Heart right ventricle (tissue), 16 donors: ENCODE results near the gene CILP. TPM values are rescaled to one million over a fixed set of nuclear protein-coding genes. Genes with fewer than 3 reads are reported as not detected.

Experiments used
- ATAC-seq, 8 donors: fragments of 200-7000 bp; cut with Tn5 transposase; one replicate each; pipeline ENCODE4 v1.9.1; 2020; ENCODE audit warnings: mild to moderate bottlenecking in 8 of 8, moderate library complexity in 8 of 8, moderate number of reproducible peaks in 1 of 8
- DNase-seq, 2 donors: peaks; one replicate each; pipeline ENCODE4 v3.0.0-alpha.2; 2020
- H3K27ac ChIP-seq, 10 donors: fragments of 200-600 bp; sonication (generic) in 2 of 10; one replicate each; pipeline versions ENCODE4 v1.5.0 to v1.8.0; 2020 to 2022; ENCODE audit warnings: mild to moderate bottlenecking in 3 of 10
- H3K27me3 ChIP-seq, 7 donors: fragments of 200-600 bp; one replicate each; pipeline ENCODE4 v1.8.0; 2021 to 2022; ENCODE audit warnings: mild to moderate bottlenecking in 2 of 7
- H3K36me3 ChIP-seq, 9 donors: fragments of 200-600 bp; sonication (generic) in 1 of 9; one replicate each; pipeline versions ENCODE4 v1.5.0 to v1.8.0; 2020 to 2022; ENCODE audit warnings: mild to moderate bottlenecking in 2 of 9
- H3K4me1 ChIP-seq, 9 donors: fragments of 200-600 bp; sonication (generic) in 1 of 9; one replicate each; pipeline versions ENCODE4 v1.5.0 to v1.8.0; 2020 to 2022; ENCODE audit warnings: mild to moderate bottlenecking in 4 of 9
- H3K4me3 ChIP-seq, 10 donors: fragments of 200-600 bp; sonication (generic) in 2 of 10; one replicate each; pipeline versions ENCODE4 v1.5.0 to v1.8.0; 2020 to 2022; ENCODE audit warnings: mild to moderate bottlenecking in 7 of 10, moderate library complexity in 2 of 10
- H3K9me3 ChIP-seq, 11 donors: fragments of 200-600 bp in 10 of 11; sonication (generic) in 2 of 11; one replicate each; pipeline versions ENCODE4 v1.5.0 to v1.8.0; 2013 to 2022; ENCODE audit warnings: mild to moderate bottlenecking in 2 of 11, control low read depth in 1 of 11, moderate library complexity in 1 of 11
- CTCF ChIP-seq, 9 donors: fragments of 200-600 bp; sonication (generic) in 2 of 9; IDR thresholded peaks; one replicate each; pipeline versions ENCODE4 v1.5.0 to v1.8.0; 2021 to 2022; ENCODE audit warnings: antibody characterized with exemption in 9 of 9, mild to moderate bottlenecking in 5 of 9, moderate library complexity in 1 of 9
- WGBS, 2 donors: extraction: QIAGEN DNeasy Blood & Tissue Kit; methylation state at CpG; one replicate each; pipeline ENCODE4 v1.1.7; 2013; ENCODE audit warnings: inconsistent platforms in 1 of 2; 5-methylcytosine and 5-hydroxymethylcytosine counted together
- intact Hi-C, 10 donors: fragments of 100-400 bp; cut with DNase I; formaldehyde crosslinking; loops; one replicate each; pipeline versions ENCODE4 v1.11.1 to v1.14.2; 2022
- polyA plus RNA-seq, 2 donors: library from polyadenylated mRNA; stranded (reverse); fragments of 200-250 nt; gene quantifications; one replicate each; pipeline ENCODE4 v1.2.3, GENCODE V29; 2013
- total RNA-seq, 10 donors: library from RNA; stranded (reverse); fragmentation: NEBNext Ultra II Directional in 3 of 10; extraction: Animal tissue kit (Norgen Biotek cat#: 25700) in 3 of 10; gene quantifications; one replicate each; pipeline versions ENCODE4 v1.2.1 to v1.2.4, GENCODE V29; 2021 to 2023
- donor health status: Arrhythmogenic right ventricular cardiomyopathy.
- donor health status: ischemic (EF 13 %, LVEDD 7.1; RV severe dilation, severe dysfunction).
- donor health status: healthy with polysubstance abuse.
- donor health status: DM: no; HTN: yes; CAD: no.
- donor health status: DM: no; HTN: no; CAD: no.
- donor health status: ischemic (EF 25% LVEDD 6.9; RV normal size, moderate dysfunction).
- donor health status: ischemic (EF 25% LVEDD 5.7; RV mildly dilated, moderate dysfunction).
- donor health status: healthy.
- donor health status: DM: yes; HTN: yes; CAD: no.
- donor health status: Ischemic cardiomyopathy.
- donor health status: ischemic (EF 35%, LVEDD 5.7; RV mildly dilated, moderate dysfunction).
- donor health status: nonischemic (EF 11% LVEDD 7.7; RV severe dilation, severe dysfunction).
- donor health status: DM: yes; HTN: yes; CAD: no.
- donor health status: PGD.
- donor health status: ischemic (EF 29% LVEDD 5.4; RV normal size, mild dysfunction).
- donor health status: nonischemic (EF 23%, LVEDD 6.1; RV moderate dilation, normal function).

Gene CILP
- total and polyA plus RNA-seq, 12 donors = 2.1 to 45.2 (median 7.3) TPM

DNA sequence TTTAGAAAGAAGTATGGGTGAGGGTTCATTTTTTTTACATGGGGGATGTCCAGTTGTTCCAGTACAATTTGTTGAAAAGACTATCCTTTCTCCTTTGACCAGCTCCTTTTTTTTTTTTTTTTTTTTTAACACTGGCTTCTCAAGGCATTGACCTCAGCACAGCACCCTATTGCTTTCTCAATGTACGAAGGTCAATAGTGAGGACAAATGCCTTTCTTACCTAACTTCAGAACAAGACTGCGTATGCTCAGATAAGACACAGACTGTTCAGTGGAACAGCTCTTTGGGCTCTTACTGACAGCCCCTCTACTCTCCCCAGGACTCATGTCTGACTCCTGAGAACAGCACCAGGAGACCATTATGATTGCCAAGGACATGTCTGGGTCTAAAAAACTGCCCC, 10.4 kb upstream of the CILP start:
- TF ChIP-seq CTCF (IDR thresholded peaks at IDR 0.05) = no peak
- Histone ChIP-seq H3K27me3 (no peaks in the 10 kb centered on the region), H3K27ac (no peak overlapping the region), H3K4me1 (no peaks in the 10 kb centered on the region), H3K9me3 (no peaks in the 10 kb centered on the region), H3K36me3 (no peaks in the 10 kb centered on the region), H3K4me3 (no peak overlapping the region)
- no peak for ATAC-seq
- 82 to 84% methylated on average over 2 of the region's 2 CpGs for WGBS, 2 donors
- no peak for DNase-seq
- intact Hi-C loops = no loop called here

- ATAC-seq (no peak), DNase-seq (no peak)
- WGBS, 2 donors = 92 to 100% methylated on average over 3 of the region's 3 CpGs
- Histone ChIP-seq H3K9me3 (no peaks in the 10 kb centered on the region), H3K36me3 (no peaks in the 10 kb centered on the region), H3K4me3 (no peak overlapping the region), H3K4me1 (no peaks in the 10 kb centered on the region), H3K27ac (no peak overlapping the region), H3K27me3 (no peaks in the 10 kb centered on the region)
- no peak for TF ChIP-seq CTCF (IDR thresholded peaks at IDR 0.05)
- intact Hi-C loops = no loop called here
Observed at GRCh38 chr15:65219137-65219536, 7.9 kb upstream of the CILP start.

DNA sequence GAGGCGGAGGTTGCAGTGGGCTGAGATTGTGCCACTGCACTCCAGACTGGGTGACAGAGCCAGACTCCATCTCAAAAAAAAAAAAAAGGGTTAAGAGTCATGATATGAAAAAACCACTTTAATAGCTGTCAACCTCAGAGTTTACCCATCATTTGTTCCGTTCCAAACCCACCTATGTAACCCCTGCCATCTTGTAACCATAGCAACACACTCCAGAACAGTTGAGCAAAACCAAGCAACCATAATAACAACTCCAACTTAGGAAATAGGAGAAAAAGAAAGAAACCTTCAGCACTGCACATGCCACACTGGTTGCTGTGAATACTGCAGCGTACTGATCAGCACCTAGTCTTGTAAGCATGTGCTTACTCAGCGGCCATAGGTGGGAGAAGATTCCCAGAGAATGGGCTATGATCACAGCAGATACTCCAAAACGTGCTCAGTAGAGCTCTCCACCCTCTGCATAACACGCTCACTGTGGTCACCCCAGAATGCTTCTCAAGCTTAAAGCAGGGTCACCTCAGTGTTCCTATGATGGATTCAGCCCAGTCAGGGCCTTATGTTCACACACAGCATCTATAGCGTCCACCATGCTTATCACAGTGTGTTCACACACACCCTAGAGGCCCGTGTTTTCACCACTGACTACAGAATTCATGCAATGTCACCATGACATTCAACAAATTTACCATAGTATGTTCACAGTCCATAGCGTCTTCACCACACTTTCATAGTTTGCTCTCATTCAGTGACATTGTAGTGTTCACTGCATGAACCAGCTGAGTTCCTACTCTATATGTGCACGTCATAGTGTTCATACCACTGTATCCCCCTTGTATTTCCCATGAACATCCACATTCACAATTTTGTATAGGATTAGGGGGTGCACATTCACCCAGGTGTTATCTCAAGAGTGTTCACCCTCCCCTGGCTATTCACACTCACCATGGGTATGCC, 6.5 kb upstream of the CILP start:
- H3K9me3 ChIP-seq = no peaks in the 10 kb centered on the region
- H3K4me1 ChIP-seq = peaks cover 0 to 8% (median 0%) of the 10 kb centered on the region in 9 donors
- intact Hi-C loops = no loop called here
- no peak overlapping the region for H3K4me3 ChIP-seq
- 85 to 87% methylated on average over 10 of the region's 10 CpGs for WGBS, 2 donors
- H3K27me3 ChIP-seq = no peaks in the 10 kb centered on the region
- ATAC-seq = no peak
- no peaks in the 10 kb centered on the region for H3K36me3 ChIP-seq
- TF ChIP-seq CTCF (IDR thresholded peaks at IDR 0.05) = no peak
- H3K27ac ChIP-seq = no peak overlapping the region
- DNase-seq = no peak

DNA sequence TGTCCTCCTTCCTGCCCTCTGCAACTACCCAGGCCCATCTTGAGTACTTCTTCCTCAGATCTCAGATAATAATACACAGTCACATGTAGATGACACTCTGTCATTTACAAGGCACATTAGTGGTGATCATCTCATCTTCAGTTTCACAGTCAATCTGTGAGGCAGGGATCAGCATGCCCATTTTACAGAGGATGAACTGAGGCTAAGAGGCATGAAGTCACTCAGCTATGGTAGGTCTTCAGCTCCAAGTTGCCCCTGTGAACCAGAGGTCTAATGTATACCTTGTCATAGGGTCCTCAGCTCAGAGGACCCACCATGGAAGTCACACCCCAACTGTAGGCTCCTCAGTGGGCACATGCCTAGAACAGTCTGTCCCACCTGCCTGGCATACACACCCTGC, 4.2 kb upstream of the CILP start:
- Histone ChIP-seq H3K36me3 (no peaks in the 10 kb centered on the region), H3K4me3 (no peak overlapping the region), H3K4me1 (peaks cover 0 to 27% (median 7%) of the 10 kb centered on the region in 9 donors), H3K27me3 (no peaks in the 10 kb centered on the region), H3K27ac (no peak overlapping the region), H3K9me3 (no peaks in the 10 kb centered on the region)
- no peak for TF ChIP-seq CTCF (IDR thresholded peaks at IDR 0.05)
- intact Hi-C loops = no loop called here
- DNase-seq (no peak), ATAC-seq (no peak)
